Amniotic epithelial cell (primary cell): Measurements from ENCODE around the gene COX4I1.
A peak's percentile ranks its signal among the peaks of the same experiment; 100 is the strongest.

ENCODE experiments used
- DNase-seq: peaks from one replicate; pipeline ENCODE4 v3.0.0-alpha.2; 2010; ENCODE audit warnings: low read depth

COX4I1 gene

GRCh38 chr16:85840801-85841200 is 41.3 kb downstream of the COX4I1 start:
- no peak for DNase-seq

- no peak for DNase-seq
Measured at GRCh38 chr16:85842435-85842834, 42.9 kb downstream of the COX4I1 start.

GRCh38 chr16:85842848-85843247 is 43.4 kb downstream of the COX4I1 start:
- DNase-seq, result no peak

GRCh38 chr16:85843471-85844168 is 44.1 kb downstream of the COX4I1 start:
- no peak for DNase-seq

GRCh38 chr16:85844169-85844481 is 44.6 kb downstream of the COX4I1 start:
- no peak for DNase-seq

- DNase-seq, result peak; percentile 78
Measured at GRCh38 chr16:85844786-85845185, 45.3 kb downstream of the COX4I1 start.

- DNase-seq, result peak; percentile 8
Measured at GRCh38 chr16:85845266-85845665, 45.8 kb downstream of the COX4I1 start.

GRCh38 chr16:85846461-85846860 is 47.0 kb downstream of the COX4I1 start:
- no peak for DNase-seq

- DNase-seq, result no peak
Measured at GRCh38 chr16:85847036-85847435, 47.5 kb downstream of the COX4I1 start.

GRCh38 chr16:85847681-85848601 is 48.4 kb downstream of the COX4I1 start:
- DNase-seq, result no peak

GRCh38 chr16:85848986-85849385 is 49.5 kb downstream of the COX4I1 start:
- no peak for DNase-seq

- DNase-seq, result no peak
Measured at GRCh38 chr16:85849388-85849787, 49.9 kb downstream of the COX4I1 start.

GRCh38 chr16:85850344-85850880 is 50.9 kb downstream of the COX4I1 start:
- no peak for DNase-seq

GRCh38 chr16:85851034-85851785 is 51.7 kb downstream of the COX4I1 start:
- no peak for DNase-seq

GRCh38 chr16:85853547-85854545 is 54.4 kb downstream of the COX4I1 start:
- DNase-seq, result no peak

- DNase-seq, result no peak
Measured at GRCh38 chr16:85854935-85855334, 55.4 kb downstream of the COX4I1 start.

GRCh38 chr16:85856079-85856478 is 56.6 kb downstream of the COX4I1 start:
- no peak for DNase-seq

- no peak for DNase-seq
Measured at GRCh38 chr16:85856585-85856984, 57.1 kb downstream of the COX4I1 start.
